ENCODE data around the gene TNS2.
"Not testable (repeated sequence)": the region's sequence is repeated elsewhere in the genome, so short reads cannot be mapped to it uniquely, and the experiment has no call there.

DNA sequence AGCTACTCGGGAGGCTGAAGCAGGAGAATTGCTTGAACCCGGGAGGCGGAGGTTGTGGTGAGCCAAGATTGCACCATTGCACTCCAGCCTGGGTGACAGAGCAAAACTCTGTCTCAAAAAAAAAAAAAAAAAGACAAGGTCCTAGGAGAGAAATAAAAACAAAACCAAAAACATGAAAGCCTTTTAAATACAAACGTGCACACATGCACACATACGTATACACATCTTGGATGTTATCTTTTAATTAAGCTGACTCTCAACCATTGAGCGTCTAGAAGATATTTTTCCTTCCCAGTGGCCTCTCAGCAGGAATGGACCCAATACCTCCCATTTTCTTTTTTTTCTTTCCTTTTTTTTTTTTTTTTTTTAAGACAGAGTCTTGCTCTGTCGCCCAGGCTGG, 62.6 kb downstream of the TNS2 start:
- TF ChIP-seq, protein P1, sequence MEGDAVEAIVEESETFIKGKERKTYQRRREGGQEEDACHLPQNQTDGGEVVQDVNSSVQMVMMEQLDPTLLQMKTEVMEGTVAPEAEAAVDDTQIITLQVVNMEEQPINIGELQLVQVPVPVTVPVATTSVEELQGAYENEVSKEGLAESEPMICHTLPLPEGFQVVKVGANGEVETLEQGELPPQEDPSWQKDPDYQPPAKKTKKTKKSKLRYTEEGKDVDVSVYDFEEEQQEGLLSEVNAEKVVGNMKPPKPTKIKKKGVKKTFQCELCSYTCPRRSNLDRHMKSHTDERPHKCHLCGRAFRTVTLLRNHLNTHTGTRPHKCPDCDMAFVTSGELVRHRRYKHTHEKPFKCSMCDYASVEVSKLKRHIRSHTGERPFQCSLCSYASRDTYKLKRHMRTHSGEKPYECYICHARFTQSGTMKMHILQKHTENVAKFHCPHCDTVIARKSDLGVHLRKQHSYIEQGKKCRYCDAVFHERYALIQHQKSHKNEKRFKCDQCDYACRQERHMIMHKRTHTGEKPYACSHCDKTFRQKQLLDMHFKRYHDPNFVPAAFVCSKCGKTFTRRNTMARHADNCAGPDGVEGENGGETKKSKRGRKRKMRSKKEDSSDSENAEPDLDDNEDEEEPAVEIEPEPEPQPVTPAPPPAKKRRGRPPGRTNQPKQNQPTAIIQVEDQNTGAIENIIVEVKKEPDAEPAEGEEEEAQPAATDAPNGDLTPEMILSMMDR (IDR thresholded peaks at IDR 0.05): not testable (repeated sequence)
- TF ChIP-seq EZH2phosphoT487 (IDR thresholded peaks at IDR 0.05): not testable (repeated sequence)

All from neural progenitor cell (in vitro differentiated cells).